ENCODE results near the gene NNAT. TPM values are rescaled to one million over a fixed set of nuclear protein-coding genes. Genes with fewer than 3 reads are reported as not detected.

NNAT gene
- total RNA-seq, 1 donor from 2014 or later: 0.15 TPM

DNA sequence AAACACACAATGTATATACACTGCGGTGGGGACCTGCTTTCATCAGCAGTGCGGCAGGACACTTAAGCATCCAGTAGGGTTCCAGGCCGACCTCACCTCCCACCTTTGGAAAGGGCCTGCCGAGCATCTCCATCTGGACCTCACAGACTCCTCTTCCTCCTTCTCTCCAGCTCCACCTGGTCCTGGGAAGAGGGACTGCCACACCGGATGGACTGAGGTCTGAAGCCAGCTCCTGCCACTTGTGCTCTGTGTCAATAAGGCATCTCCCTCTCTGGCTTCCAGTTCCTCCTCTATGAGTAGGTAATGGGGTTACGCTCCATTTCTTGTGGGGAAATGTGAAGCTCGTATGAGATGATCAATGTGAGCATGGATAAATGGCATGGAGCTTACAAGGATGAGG lies 19.1 kb upstream of the NNAT start:
- ATAC-seq (peak; percentile 15), DNase-seq (ENCODE audit: low spot score) (no peak)

DNA sequence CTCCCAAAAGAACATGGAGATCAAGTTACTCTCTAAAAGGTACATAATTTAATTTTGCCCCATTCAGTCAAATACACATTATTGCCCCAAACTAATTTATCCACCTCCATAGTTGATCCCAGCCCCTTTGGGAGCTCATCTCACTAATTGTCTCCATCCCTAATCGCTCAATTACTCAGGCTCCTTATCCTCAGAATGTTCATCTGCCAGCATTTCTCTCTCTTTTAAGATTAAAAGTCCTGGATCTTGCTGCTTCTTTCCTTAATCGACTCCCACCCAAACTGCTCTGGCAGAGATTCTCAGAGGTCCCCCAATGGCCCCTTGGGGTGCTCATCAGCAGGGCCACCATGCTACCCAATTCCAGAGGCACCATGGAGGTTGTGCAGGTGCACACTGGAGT lies 18.4 kb upstream of the NNAT start:
- ATAC-seq: no peak
- no peak for DNase-seq (ENCODE audit: low spot score)

DNA sequence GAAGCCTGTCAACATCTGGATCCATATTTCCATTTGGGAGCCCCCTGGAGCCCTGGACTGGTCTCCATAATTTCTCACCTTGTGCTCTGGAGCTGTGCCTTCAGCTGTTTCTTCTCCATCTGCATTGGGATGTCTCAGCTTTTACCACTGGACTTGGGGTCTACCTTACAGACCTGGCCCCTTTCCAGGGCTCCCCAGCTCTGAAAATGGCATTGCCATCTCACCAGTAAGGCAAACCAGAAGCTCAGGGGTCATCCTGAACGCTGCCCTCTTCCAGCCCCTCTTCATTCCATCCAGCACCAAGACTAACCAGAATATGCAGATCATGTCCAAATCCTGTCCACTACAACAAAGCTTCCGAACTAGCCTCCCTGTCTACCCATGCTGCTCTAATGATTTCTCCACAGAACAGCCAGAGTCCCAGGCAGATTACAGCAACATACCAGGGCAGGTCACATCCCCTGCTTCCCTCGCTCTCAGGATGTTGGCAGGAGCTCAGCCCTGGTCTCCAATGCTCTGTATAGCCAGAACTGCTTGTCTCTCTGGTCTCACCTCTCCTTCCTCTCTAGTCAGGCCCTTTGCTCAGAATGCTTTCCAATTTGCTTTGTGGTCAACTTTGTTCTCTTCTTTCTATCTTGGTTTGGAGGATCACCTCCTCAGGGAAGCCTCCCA lies 17.7 kb upstream of the NNAT start:
- ATAC-seq: peak; percentile 50
- DNase-seq (ENCODE audit: low spot score): no peak

DNA sequence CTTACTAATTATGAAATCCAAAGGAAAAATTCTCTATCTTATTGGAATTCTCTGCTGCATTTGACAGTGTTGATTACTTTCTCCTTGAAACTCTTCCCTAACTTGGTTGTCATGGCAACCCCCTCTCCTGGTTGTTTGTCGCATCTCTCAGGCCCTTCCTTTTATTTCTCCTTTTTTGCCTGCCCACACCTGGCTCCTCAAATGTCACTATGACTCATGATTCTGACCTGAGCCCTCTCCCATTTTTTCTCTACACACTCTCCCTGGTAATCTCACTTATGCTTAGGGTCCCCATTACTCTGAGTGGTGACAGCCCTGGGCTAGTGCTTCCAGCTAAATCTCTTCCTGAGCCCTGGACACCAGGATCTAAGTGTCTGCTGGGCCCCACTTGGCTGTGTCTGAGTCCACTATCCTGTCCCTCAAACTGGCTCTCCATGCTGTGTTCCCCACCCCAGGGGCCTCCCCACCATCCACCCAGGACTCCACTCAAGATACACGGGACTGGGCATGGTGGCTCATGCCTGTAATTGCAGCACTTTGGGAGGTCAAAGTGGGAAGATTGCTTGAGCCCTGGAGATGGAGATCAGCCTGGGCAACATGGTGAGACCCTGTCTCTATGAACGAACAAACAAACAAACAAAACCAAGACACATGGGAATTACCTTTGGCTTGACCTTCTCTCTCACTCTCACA lies 16.5 kb upstream of the NNAT start:
- DNase-seq (ENCODE audit: low spot score) (no peak), ATAC-seq (no peak)

DNA sequence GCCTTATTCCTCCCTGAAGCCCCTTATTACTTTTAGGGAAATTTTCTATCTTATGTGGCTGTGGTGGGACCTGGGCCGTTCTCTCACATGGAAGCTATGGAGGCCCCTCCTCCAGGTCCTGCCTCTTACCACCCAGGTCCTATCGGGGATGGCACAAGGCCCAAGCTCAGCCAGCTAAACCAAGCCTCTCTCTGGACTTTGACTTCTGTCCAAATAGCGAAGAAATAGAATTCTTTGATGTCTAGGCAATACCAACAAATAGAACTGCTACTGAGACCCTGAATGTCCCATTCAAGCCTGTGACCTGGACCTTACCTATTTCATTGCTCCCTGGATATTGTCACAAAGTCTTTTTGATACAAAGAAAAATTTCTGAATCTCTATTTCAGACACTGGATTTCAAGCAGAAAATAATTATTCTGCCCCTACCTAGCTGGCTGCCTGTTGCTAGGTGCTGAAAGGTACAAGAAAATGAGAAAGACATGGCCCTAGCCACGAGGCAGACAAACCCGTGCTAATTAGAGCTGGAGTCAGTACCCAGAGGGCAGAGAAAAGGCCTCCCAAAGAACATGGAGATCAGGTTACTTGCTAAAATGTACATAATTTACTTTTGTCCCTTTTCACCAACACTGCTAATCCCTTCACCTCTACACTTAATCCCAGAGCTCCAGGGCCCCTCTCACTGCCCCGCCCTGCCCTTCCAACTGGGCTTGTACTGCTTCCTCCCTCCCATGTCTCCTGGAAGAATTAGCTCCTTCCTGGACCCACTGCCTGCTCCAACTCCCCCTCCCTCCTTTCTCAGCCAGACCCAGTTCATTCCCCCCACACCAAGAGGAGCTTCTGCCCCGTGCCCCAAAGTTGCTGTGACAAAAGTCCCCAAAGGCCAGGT lies 15.5 kb upstream of the NNAT start:
- ATAC-seq: peak; percentile 67
- DNase-seq (ENCODE audit: low spot score): no peak

DNA sequence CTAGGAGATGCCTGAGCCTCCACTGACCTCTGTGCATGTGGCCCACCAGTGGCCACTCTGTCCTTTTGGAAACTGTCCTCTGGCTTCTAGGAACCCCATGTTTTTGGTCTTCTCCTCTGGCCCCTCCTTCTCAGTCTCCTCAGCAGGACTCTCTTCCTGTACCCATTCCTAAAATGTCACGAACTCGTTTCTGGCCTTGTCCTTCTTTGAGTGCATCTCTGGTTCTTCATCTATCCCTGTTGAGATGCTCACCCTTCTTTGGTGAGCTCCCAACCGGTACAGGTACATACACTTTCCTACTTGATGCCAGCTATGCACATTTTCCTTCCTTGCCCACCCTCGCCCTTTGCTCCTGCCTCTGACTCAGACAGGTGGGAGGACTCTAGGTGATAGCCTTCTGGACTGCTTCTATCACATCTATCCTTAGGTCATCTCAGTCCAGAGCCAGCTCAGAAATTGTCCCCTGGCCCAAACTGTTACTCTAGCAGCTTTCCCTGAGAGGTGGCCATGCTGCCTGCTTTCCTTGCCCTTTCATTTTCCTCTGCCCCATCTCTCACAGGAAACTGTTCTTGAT lies 14.8 kb upstream of the NNAT start:
- ATAC-seq: peak; percentile 14
- no peak for DNase-seq (ENCODE audit: low spot score)

DNA sequence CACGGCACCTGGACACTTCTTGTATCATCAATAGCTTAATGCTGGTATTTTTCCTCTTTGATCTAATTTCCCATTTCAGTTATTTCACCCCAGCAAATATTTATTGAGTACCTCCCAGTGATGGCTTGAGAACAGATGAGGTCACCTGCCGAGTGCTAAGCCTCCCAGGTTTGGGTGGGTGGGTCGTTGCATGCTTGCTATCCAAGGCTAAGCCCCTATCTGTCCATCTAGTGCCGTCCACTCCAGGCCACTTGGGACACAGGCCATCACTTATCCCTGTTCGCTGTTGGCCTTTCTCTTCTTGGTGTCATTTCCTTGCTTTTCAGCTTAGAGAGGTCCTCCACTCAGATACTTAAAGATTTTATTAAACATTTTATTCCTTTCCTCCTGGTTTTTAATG lies 10.8 kb upstream of the NNAT start:
- no peak for ATAC-seq

DNA sequence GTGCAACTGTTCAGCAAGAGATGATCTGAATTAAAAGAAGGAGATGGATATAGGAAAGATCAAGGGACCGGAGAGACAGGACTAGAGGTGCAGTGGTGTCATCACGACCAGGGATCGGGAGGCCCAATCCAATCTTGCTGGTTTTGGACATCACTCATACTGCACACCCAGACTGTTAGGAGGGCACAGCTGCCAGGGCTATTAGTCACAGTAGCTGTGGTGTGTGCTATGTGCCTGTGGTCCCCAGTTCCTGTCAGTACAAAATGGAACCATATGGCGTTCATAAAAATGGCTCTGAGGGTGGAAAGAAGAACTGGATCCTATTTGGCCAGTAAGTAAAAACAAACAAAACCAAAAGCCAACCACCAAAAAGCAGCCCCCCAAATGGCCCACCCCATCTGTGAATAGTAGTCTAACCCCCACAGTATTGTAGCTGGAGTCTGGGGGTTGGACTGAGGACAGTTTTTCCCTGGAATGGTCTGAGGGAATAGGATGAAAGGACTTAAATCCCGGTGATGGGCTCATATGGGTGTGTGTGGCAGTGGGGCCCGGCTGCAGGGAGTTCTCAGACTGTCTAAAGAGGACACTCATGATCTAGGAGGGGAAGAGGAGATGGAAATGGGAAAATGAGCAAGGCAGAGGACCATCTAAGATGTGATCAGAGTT lies 9.3 kb upstream of the NNAT start:
- DNase-seq (ENCODE audit: low spot score) (no peak), ATAC-seq (no peak)

More for the DNA sequence above, 10.8 kb upstream of the NNAT start:
- no peak for DNase-seq (ENCODE audit: low spot score)

DNA sequence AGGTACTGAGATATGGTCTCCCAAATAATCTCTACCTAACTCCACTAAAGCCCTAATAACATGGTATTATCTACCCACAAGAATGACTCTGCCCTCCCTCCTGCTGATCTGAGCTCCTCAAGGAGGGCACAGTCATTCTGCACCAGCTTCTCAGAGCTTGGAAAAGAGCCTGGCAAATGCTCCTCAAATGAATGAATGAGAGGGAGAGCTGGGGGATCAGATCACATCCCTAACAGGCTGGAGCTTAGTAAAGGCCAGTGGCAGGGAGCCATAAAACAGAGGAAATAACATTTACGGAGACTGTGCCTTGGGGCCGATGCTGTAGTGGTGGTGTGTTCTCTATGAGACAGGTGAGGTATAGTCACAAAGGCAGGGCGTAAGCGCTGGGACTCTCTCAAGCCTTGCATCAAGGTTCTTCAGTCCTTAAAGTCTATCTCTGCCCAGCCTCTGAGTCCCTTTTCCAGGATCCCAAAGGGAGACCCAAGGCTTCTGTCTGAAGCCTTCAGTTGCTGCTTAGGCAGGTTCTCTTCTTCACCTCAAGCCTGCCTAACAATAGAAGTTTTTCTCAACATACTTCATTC lies 7.2 kb upstream of the NNAT start:
- no peak for DNase-seq (ENCODE audit: low spot score)
- no peak for ATAC-seq

DNA sequence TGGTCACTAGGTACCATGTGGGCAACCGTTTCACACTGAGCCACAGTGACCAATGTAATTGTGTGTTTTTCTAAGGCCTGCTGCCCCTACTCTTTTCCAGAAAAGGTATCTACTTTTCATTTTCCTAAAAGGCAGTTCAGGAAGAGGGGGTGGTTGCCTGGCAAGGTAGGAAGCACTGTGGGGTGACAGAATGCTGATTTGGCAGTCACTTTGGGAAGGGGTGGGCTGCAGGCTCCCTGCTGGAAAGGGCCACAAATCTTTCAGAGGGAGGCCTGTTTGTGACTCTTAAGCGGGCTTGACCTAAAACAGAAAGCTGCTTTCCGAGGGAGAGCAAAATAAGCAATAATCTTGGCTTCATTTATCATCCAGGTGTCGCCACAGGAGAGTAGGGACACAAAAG lies 5.2 kb upstream of the NNAT start:
- no peak for ATAC-seq
- no peak for DNase-seq (ENCODE audit: low spot score)

DNA sequence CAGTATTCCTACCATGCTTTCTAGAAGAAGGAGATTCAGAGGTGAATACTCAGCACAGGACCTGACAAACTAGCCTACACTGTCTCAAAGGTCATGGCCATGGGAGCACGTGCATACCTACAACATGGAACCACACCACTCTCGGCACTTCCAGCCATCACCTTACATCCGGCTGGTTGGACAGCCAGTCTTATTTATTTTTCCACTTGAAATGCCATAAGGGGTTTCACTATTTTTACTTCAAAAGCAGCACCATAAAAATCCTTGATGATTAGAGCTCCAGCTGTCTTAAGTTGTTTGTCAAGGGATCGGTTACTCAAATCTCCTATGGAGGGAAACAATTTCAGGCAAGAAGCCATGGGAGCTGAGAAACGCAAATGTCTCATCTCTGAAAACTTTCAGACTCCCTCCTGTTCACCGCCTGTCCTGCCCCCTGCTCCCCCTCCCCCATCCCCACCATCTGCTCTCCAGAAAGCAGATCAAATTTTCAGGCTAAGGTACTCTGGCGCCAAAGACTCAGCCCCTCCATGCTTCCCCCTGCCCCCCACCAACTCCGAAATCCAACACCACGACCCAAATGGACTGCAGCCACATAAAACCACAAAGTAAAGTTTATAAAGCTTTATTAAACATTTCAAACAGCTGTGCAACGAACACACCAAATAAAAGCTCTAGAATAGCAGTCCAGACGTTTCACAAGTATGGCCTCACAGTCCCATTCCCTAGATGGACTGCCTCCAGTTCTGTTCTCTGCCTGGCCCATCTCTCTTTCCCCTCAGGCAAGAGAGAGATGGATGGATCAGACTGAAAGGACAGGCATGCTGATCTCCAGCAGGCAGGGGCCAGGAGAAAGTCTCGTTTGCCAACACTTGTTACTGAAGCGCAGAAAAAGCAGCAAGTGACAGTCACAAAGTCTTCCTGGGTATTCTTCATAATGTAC lies 4.0 kb upstream of the NNAT start:
- ATAC-seq (no peak), DNase-seq (ENCODE audit: low spot score) (no peak)

DNA sequence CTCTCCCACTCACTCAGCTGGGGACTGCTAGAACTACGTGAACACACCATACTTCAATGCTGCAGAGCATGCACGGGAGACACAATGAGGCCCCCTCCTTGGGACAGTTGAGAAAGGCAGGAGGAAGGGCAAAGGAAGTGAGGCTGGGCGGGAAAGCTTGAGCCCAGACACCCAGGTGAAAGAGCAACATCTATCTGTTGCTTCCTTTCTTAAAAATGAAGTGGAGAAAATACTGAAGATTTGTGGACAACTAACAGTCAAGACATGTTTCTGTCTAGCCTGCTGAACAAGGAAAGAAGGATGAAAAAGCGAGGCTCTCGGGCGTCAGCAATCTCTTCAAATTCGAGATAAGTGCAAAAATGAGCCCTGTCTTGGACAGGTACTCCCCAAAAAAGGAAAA lies 3.0 kb upstream of the NNAT start:
- no peak for ATAC-seq
- DNase-seq (ENCODE audit: low spot score): no peak

DNA sequence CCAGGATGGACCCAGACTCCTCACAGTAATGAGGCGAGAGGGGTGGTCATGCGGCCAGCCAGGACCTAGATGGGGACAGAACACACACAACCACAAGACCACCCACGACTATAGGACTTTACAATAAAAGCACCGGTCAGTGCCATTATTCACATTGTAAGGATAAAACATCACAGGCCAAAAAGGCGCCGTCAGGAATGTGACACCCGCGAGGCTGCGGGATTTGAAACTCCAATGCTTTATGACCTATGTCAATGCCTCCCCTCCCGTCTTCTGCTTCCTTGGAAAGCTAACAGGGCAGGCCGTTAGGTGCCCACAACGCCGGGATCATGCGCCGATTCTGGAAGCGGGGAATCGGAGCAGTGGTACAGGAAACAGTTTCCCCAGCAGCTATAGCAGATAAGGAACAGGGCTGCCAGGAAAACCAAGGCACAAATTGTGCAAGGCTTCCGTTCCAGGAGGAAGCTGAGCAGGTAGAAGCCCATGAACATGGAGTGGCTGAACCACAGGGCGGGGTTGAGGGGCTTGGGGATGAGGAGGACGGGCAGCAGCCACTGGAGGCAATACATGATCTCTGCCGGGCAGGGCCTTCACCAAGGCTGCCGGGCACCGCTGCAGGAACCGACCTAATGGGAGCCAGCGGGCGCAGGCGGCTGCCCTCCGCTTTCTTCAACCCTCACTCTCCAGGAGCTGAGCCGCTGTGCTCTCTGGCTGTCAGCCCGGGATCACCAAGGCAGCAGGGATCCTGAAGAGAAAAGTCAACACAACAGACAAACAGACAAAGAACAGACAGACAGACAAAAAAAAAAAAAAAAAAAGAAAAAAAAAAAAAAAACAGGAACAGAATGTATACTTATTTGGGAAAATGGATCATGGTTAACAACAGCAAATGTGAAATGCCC lies 2.2 kb upstream of the NNAT start:
- ATAC-seq (peak; percentile 85), DNase-seq (ENCODE audit: low spot score) (peak; percentile 78)

DNA sequence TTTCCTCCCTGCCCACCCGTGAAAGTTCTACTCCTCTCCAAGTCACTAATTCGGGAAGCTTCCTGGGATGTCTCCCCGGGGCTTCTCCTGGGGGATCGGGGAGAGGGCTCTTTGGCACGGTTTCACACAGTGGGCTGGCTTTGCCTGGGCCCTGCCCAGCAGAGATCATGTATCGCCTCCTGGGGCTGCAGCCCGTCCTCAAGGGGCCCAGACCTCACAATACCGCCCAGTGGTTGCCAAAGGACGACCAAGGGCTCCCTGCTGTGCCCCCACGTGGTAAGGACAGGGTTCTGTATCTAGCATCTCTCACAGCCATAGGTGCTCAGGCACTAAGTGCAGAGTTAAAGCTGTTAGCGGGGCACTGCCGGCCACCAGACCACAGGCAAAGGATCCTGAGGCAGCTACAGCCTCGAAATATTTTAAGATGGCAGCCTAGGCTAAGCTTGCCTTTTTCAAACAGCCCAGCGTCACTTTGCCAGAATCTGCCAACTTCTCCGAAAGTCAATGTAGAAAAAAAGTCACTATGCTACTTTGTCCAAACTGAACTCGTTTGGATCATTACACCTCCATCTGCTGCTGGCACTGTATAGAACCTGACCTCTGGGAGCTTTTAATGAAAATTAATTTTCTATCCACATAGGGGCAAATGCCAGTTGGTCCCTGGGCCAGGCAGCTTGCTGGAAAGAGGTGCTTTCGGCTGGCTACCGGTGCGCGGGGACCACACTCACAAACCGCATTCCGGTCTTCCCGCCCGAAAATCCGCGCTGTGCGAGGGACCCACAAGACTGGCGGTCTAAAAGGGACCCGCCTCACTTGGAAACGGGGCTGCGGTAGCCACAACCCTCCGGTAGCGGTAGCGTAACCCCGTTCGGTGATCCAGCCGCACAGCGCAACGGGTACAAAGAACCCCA lies 1.3 kb upstream of the NNAT start:
- DNase-seq (ENCODE audit: low spot score): no peak
- peak; percentile 65 for ATAC-seq

DNA sequence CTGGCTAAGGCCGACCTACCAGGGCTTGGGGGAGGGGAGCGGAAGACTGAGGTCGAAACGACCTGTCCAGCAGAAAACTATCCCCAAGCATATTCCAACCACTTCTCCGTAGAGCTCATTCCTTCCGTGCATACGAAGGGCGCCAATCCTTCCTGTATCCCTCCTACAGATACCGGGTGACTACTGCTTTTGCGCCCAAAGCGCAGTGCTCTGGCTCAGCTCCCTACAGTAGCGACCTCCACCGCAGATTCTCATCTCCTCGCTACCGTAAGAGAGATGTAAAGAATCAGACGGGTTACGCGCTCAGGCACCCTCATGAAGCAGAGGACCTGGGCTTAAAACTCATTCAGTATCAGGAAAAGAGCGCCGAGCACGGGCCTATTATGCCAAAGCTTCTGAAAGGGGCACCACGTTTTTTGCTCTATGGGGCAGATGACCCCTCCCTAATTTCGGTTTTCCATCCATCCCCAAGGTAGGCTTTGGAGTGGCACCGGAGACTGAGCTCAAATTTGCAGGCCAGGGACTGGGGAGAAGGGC lies 563 bp upstream of the NNAT start:
- no peak for ATAC-seq
- DNase-seq (ENCODE audit: low spot score): no peak

DNA sequence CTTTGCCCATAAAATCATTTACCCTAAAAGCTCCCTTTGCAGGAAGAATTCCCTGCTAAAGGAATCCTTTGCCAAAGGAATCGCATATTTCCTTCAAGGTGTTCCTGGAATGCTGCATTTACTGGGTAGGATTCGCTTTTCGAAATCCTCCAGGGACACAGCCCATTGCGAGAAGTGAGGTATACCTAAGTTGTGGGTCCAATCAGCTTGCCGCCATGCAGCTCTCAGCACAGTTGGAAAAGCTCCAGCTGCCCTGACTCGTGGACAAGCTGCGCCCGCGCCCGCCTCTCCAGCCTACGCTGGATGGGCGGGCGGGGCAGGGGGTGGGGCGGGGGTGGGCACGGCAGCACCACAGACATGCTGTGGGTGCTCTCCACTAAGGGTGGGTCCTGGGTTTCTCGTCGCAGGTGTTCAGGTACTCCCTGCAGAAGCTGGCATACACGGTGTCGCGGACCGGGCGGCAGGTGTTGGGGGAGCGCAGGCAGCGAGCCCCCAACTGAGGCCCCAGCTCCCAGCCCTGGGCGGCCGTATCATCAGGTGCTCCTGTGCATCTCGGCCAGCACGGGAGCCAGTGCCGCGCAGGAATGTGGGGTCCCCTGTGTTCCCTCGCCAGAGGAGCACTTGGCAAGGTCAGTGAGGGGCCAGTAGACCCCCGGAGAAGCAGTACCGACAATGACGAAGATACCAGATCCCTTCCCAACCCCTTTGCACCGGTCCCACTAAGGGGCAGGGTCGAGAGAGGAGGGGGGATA lies 1.4 kb downstream of the NNAT start:
- DNase-seq (ENCODE audit: low spot score) (no peak), ATAC-seq (no peak)

Measured in left lobe of liver (tissue), 2 donors.